HT1080 (cell line): Measurements from ENCODE around the gene SRSF11. TPM values are rescaled to one million over a fixed set of nuclear protein-coding genes. Genes with fewer than 3 reads are reported as not detected.
"Not testable (repeated sequence)": the region's sequence is repeated elsewhere in the genome, so short reads cannot be mapped to it uniquely, and the experiment has no call there.

ENCODE experiments used
- DNase-seq: peaks from one replicate; pipeline ENCODE4 v3.0.0-alpha.2; 2015; ENCODE audit warnings: low read depth
- polyA plus RNA-seq, 2 experiments: library from polyadenylated mRNA; depleted of rRNA; stranded (reverse); fragments of >200 nt; gene quantifications; 2 replicates each; pipeline ENCODE4 v1.2.3, GENCODE V29; 2015
- total RNA-seq: library from RNA; depleted of rRNA; stranded (reverse); fragments of >200 nt; shearing (Covaris generic); gene quantifications from 2 replicates; pipeline ENCODE4 v1.2.3, GENCODE V29; 2014; rRNA removed

SRSF11 gene, protein sequence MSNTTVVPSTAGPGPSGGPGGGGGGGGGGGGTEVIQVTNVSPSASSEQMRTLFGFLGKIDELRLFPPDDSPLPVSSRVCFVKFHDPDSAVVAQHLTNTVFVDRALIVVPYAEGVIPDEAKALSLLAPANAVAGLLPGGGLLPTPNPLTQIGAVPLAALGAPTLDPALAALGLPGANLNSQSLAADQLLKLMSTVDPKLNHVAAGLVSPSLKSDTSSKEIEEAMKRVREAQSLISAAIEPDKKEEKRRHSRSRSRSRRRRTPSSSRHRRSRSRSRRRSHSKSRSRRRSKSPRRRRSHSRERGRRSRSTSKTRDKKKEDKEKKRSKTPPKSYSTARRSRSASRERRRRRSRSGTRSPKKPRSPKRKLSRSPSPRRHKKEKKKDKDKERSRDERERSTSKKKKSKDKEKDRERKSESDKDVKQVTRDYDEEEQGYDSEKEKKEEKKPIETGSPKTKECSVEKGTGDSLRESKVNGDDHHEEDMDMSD
- total RNA-seq, result 63.9 and 101 TPM in 2 replicates
- 82.5 and 92.5 TPM in 2 replicates for polyA plus RNA-seq (2015; cell fraction: cytosol; rRNA removed)
- 474 and 495 TPM in 2 replicates for polyA plus RNA-seq (2015; cell fraction: nucleus; rRNA removed)

DNA sequence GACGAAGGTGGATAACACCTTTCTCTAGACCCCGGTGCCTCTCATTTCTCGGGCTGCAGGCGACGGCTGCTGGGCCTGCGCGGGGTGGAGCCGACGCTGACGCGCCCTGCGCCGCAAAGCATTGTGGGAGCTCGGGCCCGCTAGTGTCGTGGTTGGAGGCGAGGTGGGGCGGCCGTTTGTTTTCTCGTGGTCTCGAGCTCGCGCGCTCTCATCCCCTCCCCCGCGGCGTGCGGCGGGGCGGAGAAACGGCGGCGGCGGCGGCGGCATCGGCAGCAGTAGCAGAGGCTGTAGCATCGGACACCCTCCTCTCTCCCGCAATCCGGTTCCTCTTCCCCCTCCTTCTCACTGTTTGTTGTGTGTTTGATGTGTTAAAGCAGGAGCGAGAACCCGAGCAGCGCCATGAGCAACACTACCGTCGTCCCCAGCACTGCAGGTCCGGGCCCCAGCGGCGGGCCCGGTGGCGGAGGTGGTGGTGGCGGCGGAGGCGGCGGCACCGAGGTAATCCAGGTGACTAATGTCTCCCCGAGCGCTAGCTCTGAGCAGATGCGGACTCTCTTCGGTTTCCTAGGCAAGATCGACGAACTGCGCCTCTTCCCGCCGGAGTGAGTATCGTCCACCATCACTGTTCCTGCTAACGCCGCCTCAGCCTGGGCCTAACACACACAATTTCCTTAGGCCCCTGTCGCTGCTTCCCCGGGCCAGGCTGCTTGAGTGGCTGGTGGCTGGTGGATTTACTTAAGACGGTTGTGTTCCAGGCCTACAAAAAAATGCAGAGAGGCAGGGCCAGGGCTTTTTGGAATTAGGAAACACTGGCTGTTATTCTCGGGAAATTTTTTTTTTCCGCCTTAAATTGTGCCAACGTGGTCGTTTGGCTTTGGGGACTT, at the start of gene SRSF11:
Gene SRSF11 (plus strand): TSS at position 143 of the 884 bp plus-strand sequence. CDS start 257 bp downstream, at position 400.
- peak; percentile 94 for DNase-seq

DNA sequence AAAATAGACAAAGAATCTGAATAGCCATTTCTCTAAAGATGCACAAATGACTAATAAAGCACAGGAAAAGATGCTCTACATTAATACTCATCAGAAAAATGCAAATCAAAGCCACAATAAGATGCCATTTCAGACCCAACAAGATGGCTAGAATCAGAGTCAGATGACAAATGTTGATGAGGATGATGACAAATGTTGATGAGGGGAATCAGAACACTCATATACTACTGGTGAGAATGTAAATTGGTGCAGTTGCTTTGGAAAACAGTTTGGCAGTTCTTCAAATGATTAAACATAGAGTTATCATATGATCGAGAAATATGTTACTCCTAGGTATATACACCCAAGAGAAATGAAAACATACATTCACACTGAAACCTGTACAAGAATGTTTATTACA, 49.7 kb upstream of the SRSF11 start:
- no peak for DNase-seq

DNA sequence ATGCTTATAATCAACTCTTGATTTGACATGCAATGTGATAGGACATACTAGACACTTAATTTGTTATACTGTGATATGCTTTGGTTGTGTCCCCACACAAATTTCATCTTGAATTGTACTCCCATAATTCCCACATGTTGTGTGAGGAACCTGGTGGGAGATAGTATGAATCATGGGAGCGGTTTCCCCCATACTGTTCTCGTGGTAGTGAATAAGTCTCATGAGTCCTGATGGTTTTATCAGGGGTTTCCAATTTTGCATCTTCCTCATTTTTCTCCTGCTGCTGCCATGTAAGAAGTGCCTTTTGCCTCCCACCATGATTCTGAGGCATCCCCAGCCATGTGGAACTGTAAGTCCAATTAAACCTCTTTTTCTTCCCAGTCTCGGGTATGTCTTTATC, 36.0 kb upstream of the SRSF11 start:
- not testable (repeated sequence) for DNase-seq

DNA sequence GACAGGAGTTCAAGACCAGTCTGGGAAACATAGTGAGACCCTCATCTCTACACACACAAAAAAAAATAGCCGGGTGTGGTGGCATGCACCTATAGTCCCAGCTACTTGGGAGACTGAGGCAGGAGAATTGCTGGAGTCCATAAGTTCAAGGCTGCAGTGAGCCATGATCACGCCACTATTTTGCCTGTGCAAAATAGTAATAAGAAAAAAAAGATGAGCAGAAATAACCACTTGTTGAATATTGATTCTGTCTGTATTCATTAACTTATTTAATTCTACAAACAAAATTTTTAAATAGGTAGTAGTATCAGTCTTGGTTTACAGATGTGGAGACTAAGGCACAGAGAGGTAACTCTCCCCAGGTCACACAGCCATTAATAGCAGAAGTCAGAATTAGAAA, 32.7 kb upstream of the SRSF11 start:
- DNase-seq, result no peak

DNA sequence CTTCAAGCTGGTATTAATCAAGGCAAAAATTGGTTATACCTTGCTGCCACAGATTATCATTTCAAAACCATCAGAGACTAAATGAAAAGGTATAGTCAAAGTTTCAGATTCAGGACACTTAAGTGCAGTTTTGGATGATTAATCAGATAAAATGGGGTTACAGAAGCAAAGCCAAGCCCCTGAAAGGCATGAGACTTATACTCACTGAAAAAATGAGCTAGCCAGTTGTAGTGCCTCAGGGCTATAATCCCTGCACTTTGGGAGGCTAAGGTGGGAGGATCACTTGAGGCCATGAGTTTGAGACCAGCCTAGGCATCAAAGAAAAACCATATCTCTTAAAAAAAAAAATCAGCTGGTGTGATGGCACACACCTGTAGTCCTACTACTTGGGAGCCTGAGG, 31.0 kb upstream of the SRSF11 start:
- no peak for DNase-seq

DNA sequence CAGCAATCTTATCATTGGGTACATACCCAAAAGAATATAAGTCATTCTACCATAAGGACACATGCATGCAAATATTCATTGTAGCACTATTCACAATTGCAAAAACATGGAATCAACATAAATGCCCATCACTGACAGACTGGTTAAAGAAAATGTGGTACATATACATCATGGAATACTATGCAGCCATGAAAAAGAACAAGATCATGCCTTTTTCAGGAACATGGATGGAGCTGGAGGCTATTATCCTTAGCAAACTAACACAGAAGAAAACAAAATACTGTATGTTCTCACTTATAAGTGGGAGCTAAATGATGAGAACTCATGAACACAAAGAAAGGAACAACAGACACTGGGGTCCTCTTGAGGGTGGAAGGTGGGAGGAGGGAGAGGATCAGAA, 28.7 kb upstream of the SRSF11 start:
- DNase-seq, result not testable (repeated sequence)

DNA sequence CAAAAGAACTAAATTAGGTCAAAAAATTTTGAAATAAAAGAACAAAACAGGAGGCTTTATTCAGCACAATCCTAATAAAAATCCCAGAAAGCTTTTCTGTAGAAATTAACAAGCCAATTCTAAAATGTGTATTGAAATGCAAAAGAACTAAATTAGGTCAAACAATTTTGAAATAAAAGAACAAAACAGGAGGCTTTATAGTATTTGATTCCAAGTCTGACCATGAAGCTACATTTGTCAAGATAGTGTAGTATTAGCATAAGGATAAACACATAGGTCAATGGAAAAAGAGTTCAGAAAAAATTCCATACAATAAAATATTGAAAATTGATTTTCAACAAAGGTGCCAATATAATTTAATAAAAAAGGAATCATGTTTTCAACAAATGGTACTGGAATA, 26.6 kb upstream of the SRSF11 start:
- no peak for DNase-seq

DNA sequence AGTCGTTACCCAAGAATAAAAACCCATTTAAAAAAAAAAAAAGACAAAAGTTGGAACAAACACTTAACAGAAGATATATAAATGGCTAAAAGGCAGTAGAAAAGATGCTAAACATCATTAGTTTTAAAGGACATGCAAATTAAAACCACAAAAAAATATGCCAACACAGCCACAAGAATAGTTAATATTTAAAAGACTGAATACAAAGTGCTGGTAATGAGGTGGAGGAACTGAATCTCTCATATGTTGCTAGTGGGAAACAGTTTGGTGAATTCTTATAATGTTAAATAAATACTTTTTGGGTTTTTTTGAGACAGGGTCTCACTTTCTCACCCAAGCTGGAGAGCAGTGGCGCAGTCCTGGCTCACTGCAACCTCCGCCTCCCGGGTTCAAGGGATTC, 25.8 kb upstream of the SRSF11 start:
- no peak for DNase-seq

DNA sequence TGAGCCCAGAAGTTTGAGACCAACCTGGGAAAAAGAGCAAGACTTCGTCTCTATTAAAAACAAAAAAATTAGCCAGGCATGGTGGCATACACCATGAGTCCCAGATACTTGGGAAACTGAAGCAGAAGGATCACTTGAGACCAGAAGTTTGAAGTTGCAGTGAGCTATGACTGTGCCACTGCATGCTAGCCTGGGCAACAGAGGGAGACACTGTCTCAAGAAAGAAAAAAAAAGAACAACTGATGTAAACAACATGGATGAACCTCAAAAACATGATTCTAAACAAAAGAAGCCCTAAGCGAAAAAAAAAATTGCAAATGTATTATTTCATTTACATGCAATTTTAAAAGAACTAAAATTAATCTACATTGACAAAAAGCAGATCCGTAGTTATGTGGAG, 24.8 kb upstream of the SRSF11 start:
- DNase-seq, result no peak

DNA sequence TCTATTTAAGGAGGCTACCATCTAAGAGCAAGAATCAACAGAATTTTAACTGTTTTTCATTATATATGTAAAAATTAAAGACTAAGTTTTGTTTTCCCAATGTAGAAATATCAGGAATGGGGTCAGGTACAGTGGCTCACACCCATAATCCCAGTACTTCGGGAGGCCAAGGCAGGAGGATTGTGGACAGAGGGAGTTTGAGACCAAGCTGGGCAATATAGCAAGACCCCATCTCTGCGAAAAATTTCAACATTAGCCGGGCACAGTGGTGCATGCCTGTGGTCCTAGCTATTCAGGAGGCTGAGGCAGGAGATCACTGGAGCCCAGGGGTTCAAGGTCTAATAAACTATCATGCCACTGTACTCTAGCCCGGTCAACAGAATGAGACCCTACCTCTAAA, 21.1 kb upstream of the SRSF11 start:
- no peak for DNase-seq

DNA sequence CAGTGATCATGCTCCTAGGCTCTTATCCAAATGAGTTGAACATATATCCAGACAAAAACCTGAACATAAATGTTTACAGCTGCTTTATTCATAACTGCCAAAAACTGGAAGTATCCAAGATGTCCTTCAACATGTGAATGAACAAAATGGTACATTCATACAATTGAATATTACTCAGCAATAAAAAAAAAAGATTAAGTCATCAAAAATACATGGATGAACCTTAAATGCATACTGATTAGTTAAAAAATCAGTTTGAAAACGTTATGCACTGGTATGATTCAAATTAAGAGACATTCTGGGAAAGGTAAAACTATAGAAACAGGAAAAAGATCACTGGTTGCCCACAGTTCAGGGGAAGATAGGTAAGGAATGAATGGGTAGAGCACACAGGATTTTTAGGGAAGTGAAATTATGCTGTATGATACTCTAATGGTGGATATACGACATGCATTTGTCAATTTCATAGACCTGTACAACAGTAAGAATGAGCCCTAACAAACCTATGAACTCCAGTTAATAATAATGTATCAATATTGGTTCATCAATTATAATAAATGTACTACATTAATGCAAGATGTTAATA, 18.9 kb upstream of the SRSF11 start:
- no peak for DNase-seq

DNA sequence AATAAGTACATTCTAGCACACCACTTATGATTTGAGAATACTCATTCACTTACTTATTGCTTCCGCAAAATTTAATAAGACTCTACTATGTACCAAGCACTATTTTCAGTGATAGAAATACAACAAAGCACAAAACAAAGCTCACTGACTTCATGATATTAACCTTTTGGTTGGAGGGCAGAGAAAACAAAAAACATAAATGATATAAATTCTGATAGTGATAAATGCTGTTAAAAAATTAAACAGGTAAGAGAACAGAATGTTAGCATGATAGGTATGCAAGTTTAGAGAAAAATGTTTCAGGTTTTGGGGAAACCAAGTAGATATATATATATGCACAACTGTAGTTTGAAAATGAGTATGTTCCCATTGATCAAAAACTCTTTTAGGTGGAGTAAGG, 17.0 kb upstream of the SRSF11 start:
- no peak for DNase-seq

DNA sequence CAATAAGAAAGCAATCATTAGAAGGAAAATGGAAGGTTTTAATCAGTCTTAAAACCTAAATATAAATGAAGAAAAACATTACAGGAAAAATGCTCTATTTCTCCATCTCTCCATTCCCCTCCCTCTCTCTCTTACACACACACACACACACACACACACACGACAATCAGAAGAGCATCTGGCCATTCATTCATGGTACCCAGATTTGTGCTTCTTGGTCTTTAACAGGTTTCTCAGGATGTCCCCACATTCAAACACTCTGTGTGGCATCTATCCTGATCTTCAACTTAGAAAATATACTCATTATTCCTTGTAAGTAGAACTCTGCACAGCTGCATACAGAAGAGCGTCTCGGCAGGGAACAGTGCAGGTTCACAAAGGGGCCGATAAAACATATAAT, 16.6 kb upstream of the SRSF11 start:
- peak; percentile 7 for DNase-seq

DNA sequence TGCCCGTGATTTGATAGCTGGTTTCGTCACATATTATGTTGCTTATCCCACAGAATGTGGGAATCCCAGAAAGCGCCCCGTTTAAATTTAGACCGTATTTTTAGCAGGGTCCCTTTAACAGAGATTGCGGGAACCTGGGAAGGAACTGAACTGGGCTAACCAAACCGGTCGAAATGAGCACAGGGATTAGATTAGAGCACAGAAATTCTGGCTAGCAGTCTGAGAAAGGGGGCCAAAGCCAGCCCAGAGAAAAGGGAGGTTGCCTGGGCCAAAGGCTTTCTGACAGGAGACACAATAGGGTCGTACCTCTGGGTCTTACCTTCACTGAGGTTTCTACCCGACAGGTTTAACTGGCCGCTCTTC, 16.1 kb upstream of the SRSF11 start:
- DNase-seq, result no peak

DNA sequence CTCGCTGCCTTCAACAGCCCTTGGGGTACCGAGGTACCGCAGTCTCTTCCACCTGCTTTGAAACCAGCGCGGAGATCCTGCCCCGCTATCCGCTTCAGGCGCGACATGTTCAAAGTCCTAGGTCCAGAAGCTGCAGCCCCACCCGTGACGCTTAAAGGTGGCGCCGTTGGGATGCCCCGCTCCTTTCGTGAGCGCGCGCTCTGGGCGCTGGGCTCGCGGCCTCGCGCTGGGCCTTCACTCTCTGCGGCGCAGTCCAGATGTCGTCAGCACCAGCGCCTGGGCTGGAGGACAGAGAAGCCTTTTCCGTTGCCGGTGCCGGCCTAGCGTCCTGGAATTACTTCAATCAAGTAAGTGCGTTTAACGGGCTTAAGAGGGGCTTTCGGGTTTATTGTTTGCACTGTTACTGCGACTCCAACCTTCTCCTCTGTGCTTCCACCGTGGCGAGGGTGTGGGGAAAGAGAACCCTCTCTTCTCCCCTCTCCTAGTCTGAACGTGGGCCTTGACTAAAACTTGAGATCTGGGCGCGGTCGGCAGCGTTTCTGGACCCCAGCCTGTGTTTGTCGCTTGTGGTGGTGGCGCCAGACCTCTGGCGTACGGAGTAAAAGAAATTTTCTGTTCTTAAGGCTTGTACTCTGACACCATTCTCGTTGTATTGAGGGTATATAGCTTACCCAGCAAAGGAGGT, 15.6 kb upstream of the SRSF11 start, which contains the start of gene LRRC40:
Gene LRRC40 (minus strand): TSS at position 146 of the 685 bp plus-strand sequence. CDS start 39 bp downstream, at position 107.
- DNase-seq, result peak; percentile 94

DNA sequence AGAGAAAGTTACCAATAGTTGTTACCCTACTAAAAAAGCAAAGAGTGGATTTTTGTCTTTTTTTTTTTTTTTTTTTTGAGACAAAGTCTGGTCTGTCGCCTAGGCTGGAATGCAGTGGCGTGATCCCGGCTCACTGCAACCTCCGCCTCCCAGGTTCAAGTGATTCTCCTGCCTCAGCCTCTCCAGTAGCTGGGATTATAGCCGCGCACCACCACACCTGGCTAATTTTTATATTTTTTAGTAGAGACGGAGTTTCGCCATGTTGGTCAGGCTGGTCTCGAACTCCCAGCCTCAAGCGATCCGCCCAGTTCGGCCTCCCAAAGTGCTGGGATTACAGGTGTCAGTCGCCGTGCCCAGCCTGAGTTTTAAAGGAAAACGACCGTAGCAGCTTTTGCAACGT, 14.3 kb upstream of the SRSF11 start:
- not testable (repeated sequence) for DNase-seq

DNA sequence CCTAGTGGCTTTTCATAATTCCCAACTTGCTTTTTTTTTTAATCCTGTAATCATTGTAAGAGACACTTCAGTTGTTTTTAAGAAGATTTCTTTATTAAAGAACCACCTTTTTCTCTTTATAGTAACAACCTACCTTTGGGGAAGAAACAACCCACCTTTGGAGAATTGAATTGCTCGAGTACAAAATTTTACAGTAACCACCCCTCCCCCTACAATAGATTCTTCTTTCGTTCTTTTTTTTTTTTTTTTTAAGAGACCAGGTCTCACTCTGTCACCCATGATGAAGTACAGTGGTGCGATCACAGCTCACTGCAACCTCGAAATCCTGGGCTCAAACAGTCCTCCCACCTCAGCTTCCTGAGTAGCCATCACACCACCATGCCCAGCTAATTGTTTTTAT, 13.7 kb upstream of the SRSF11 start:
- no peak for DNase-seq

DNA sequence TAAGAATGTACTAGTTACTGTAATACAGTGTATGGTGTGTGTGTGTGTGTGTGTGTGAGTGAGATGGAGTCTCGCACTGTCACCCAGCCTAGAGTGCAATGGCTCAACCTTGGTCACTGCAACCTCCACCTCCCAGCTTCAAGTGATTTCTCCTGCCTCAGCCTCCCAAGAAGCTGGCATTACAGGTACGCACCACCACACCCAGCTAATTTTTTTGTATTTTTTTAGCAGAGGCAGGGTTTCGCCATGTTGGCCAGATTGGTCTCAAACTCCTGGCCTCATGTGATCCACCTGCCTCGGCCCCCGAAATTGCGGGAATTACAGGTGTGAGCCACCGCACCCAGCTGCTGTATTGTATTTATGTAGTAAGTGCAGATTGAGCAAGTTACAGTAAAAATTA, 12.9 kb upstream of the SRSF11 start:
- no peak for DNase-seq

DNA sequence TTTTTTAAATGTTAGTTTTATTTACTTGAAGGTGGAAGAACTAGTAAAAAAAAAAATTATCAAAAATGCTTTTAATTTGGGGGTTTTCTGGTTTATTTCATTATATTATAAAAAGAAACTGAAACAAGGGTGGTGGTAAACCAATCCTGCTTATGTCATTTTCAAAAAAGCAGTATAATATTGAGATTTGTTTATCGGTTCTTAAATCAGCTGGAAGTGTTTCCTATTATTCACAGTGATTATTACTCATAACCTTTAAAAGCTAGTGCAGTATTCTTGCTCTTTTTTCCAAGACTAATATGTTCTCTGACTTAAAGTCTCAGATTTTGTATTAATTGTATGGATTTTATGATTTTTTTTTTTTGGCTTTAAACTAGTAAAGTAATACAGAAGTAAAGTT, 10.4 kb upstream of the SRSF11 start:
- DNase-seq, result no peak

DNA sequence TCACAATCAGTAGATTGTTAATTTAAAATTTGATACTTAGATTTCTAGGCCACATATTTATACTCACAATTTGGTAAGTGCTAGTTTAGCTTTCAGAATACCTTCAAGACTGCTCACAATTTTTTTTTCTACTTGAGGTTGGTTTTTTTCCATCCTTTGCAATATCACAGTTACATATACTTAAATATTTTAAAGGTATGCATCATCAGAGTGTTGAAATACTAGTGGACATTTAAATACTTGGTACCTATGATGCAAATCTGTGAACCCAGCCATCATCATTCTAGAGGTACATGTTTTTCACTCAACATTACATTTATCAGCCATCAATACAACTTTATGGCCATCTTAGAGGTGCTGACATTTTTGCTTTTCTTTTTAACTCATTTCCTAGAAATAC, 9.6 kb upstream of the SRSF11 start:
- no peak for DNase-seq

DNA sequence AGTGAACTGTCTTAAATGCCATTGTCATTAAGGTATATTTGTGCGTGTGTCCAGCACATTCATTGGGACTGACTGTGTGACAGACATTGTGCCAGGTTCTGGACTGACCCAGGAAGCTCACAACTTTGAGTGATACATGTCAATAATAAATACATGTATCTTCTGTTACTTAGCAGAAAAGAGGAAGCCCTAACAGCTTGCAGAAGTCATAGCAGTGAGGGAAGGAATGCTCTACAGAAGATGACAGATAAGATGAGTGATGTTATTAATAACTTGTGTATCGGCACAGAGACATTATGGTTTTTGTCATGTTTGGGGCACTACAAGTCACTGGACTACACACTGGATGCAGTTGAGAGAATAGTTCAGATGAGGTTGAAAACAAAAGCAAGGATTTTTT, 1.2 kb upstream of the SRSF11 start:
- no peak for DNase-seq
